HG03095 (cell line): ENCODE data around the gene PPARG.
"Not testable (repeated sequence)": the region's sequence is repeated elsewhere in the genome, so short reads cannot be mapped to it uniquely, and the experiment has no call there.

Experiments
- ATAC-seq: cut with Tn5 transposase; IDR thresholded peaks from one replicate; pipeline ENCODE4 v1.9.1; 2021; ENCODE audit warnings: moderate library complexity; ENCODE audit not compliant: unreplicated experiment

The PPARG gene

DNA sequence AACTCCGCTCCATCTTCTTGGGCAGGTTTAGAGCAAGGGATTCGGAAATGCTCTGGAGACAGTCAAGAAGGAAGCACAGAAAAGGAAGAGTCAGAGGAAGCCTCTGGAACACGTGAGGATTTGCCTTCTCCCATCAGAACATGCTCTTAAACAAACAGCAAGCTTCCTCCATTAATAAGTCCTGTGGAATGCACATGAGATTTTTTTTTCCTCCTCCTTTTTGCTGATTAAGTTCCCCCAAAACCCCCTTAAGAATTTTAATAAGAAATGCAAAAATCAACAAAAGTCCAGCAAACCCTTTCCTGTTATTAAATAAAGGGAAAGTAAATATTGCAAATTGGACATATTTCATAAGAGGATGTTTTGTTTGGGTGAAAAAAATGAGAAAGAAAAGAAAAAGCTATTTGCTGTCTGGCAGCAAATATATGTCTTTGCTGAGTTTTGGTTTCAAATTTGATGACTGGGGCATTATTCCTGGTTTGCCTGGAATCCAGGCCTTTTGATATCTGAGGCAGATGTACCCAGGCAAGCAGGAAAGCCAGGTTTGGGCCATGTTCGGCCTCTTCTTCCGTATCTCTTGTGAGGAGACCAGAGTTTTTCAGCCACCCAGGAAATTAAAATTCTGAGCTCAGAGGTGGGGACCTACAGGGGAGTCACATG, 187.5 kb downstream of the PPARG start:
- ATAC-seq, result no peak

GRCh38 chr3:12477256-12477655, 188.4 kb downstream of the PPARG start:
- no peak for ATAC-seq

DNA sequence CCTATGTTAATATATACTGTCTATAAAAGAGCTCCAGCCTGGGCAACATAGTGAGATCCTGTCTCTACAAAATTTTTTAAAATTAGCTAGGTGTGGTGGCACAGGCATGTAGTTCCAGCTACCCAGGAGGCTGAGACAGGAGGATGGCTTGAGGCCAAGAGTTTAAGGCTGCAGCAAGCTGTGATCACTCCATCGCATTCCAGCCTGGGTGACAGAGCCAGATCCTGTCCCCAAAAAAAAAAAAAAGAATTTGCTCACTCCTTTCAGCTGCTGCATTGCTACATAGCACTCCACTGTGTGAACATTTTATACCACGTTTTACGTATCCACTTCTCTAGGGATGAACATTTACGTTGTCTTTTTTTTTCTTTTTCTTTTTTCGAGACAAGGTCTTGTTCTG, 189.5 kb downstream of the PPARG start:
- ATAC-seq, result no peak

DNA sequence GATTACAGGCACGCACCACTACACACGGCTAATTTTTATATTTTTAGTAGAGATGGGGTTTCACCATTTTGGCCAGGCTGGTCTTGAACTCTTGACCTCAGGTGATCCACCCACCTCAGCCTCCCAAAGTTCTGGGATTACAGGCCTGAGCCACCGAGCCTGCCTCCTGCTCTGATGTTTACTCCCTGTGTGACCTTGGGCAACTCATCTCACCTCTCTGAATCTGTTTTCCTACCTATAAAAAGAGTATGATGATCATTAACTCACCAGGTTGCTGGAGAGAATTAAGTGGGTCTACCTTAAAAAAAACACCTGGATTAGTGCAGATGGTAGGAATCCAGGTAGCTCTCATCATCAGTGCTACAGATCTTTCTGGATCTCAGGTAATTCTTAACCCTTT, 190.3 kb downstream of the PPARG start:
- ATAC-seq, result not testable (repeated sequence)

GRCh38 chr3:12479919-12480427, 191.1 kb downstream of the PPARG start:
- ATAC-seq, result no peak

DNA sequence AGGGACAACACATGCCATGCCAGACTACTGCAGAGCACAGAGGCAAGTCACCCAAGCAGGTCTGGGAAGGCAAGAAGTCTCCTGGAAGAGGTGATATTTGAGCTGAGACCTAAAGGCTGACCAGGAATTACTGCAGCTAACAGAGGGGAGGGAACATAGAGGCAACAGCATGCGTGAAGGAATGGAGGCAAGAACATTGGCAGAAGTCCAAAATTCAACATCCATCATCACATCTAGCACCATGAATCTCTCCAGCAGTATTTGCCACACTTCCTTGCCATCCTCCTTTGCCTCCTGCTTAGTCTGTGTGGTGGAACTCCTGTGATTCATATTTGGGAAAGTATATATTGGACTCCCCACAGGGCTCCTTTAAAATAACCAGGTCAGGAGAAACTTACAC, 194.5 kb downstream of the PPARG start:
- ATAC-seq, result no peak

DNA sequence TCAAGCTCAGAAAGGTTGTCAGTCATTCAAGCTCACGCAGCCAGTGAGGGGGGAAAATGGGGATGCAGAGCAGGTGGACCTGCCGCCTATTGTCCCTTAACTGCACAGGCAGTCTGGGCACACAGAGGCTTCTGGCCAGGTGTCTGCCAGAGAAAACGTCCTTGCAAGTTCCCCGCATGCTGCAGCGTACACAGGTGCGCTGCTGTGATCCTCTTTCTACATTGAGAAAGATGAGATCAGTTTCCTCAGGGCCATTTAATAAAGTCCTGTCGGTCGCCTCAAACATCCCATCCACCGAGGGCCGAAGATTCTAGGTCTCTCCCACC, 195.0 kb downstream of the PPARG start:
- no peak for ATAC-seq
